Calu3 (cell line): ENCODE data around the gene CAMK1D. TPM values are rescaled to one million over a fixed set of nuclear protein-coding genes. Genes with fewer than 3 reads are reported as not detected.

ENCODE experiments used
- BruUV-seq: library from RNA; stranded (reverse); fragments of 400-500 nt; replicated peaks from 2 replicates; lab custom pipeline; 2021; lab: Mats Ljungman, UMichigan
- CTCF ChIA-PET: fragments of 300-600 bp; sonication (Branson Sonifier 250); formaldehyde crosslinking; loops from one replicate; lab custom pipeline; 2022; ENCODE audit warnings: antibody characterized with exemption; lab: Charles Lee
- DNase-seq: peaks from one replicate; pipeline ENCODE4 v3.0.0; 2022
- H3K27ac Mint-ChIP-seq: one replicate; pipeline ENCODE4 v1.8.0; 2022; ENCODE audit warnings: mixed read lengths; ENCODE audit not compliant: unreplicated experiment
- H3K27me3 Mint-ChIP-seq: one replicate; pipeline ENCODE4 v1.8.0; 2022; ENCODE audit warnings: mixed read lengths; ENCODE audit not compliant: unreplicated experiment
- H3K36me3 Mint-ChIP-seq: one replicate; pipeline ENCODE4 v1.8.0; 2022; ENCODE audit warnings: mild to moderate bottlenecking, moderate library complexity, mixed read lengths; ENCODE audit not compliant: insufficient read depth, unreplicated experiment
- H3K4me1 Mint-ChIP-seq: one replicate; pipeline ENCODE4 v1.8.0; 2022; ENCODE audit warnings: mild to moderate bottlenecking, low read depth, mixed read lengths; ENCODE audit not compliant: unreplicated experiment
- H3K4me3 Mint-ChIP-seq: one replicate; pipeline ENCODE4 v1.8.0; 2022; ENCODE audit warnings: mild to moderate bottlenecking, low read depth, moderate library complexity, mixed read lengths; ENCODE audit not compliant: unreplicated experiment
- H3K9me3 Mint-ChIP-seq: one replicate; pipeline ENCODE4 v1.8.0; 2022; ENCODE audit warnings: low read depth, mixed read lengths; ENCODE audit not compliant: unreplicated experiment
- CTCF ChIP-seq: fragments of 200-600 bp; IDR thresholded peaks from one replicate; pipeline ENCODE4 v1.8.0; 2022; ENCODE audit warnings: antibody characterized with exemption; ENCODE audit not compliant: unreplicated experiment
- intact Hi-C: fragments of 100-400 bp; cut with micrococcal nuclease; formaldehyde crosslinking; loops from one replicate; pipeline ENCODE4 v1.10.0; 2022; ENCODE audit not compliant: unreplicated experiment
- total RNA-seq: library from RNA; stranded (reverse); gene quantifications from 2 replicates; pipeline ENCODE4 v1.2.3, GENCODE V29; 2022

The CAMK1D gene
- total RNA-seq, 1 experiment from 2014 or later: 2.6 TPM

DNA sequence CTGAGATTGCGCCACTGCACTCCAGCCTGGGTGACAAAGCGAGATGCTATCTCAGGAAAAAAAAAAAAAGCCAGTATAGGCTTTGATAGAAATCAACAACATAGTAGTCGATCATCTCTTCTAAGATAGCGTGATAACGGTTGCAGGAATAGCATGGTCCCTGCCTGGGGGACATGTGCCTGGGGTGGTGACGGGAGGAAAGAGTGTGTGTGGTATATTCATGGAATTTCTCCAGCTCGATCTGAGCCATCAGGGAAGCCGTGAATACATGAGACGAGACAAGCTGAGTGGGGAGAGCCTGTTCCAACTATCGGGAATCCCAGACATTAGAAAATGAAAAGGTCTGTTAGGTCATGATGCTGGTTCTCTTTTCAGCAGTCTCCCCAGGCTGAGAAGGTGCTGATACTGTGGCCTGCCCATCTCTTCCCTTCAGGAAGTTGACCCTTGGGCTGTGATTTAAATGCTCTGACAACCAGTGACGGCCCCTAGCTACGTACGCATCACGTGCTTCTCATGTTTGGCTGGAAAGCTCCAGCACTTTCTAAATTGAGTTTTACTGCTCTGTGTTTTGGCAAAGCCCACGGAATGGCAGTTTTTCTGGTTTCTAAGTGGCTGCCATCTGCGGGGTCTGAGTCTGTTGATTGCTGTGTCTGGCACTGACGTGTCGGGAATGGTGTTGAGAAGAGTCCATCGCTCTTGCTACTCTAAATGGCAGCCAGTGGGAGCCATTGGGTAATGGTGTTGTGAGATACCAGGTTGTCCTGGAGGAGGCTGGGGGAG is 422.8 kb downstream of the CAMK1D start:
- Mint-ChIP-seq H3K9me3 (no peaks in the 10 kb centered on the region), H3K27me3 (peaks cover 88% of the 10 kb centered on the region), H3K4me1 (no peaks in the 10 kb centered on the region), H3K27ac (no peak overlapping the region), H3K4me3 (no peak overlapping the region), H3K36me3 (no peaks in the 10 kb centered on the region)
- intact Hi-C loops: no loop called here
- CTCF ChIA-PET: no interaction called here
- BruUV-seq: no TSS peak
- TF ChIP-seq CTCF: no peak
- DNase-seq: no peak

DNA sequence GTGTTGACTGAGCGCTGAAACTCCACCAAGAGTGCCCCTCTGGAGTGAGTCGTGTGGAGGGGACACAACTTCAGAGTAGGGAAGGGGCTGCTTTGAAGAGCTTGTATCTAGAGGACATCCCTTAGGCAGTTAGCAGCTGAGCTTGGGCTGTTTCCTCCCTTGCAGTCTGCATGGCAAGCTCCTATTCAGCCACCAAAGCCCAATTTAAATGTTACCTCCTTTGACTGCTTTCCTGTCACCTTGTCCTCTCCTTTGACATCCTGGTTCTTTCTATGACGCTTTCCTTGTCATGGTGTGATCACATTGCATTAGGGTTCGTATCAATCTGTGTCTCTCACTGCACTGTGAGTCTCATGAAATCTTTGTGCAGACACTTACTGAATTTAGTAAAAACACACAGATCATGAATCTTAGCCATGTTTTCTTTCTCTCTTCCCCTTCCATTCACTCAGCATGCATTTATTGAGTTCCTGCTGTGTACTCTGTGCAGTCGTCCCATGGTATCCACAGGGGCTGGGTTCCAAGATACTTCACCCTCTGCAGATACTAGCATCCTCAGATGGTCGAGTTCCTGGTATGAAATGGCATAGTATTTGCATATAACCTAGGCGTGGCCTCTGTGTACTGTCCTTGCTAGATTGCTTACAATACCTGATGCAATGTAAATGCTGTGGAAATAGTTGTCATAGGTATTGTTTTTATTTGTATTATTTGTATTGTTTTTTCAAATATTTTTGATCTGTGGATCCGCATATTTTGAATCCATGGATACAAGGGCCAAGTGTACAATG is 423.6 kb downstream of the CAMK1D start:
- DNase-seq: no peak
- TF ChIP-seq CTCF: no peak

DNA sequence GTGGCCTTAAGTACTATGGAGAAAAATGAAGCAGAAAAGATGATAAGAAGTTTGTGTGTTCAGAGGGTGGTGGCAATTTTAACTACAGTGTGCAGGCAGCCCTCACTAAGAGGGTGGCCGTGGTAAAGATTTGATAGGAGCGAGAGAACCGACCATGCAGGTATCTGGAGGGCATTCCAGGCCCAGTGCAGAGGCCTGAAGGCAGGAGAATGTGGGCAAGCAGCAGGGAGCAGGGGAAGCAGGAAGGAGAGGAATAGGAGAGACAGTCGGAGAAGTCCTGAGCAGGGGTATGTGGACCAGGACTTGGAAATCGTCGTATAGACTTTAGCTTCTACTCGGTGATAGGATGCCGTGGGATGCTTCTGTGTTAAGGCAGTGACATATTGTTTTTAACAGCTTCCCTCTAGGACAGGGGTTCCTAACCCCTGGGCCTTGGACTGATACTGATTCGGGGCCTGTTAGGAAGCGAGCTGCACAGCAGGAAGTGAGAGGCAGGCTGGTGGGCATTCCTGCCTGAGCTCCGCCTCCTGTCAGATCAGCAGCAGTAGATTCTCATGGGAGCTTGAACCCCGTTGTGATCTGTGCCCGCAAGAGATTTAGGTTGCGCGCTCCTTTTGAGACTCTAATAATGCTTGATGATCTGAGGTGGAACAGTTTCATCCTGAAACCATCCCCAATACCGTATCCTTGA is 425.0 kb downstream of the CAMK1D start:
- DNase-seq: no peak
- no peaks in the 10 kb centered on the region for H3K36me3 Mint-ChIP-seq
- no peak overlapping the region for H3K4me3 Mint-ChIP-seq
- no peaks in the 10 kb centered on the region for H3K9me3 Mint-ChIP-seq
- CTCF ChIA-PET: no interaction called here
- no peaks in the 10 kb centered on the region for H3K4me1 Mint-ChIP-seq
- TF ChIP-seq CTCF: no peak
- intact Hi-C loops: no loop called here
- no TSS peak for BruUV-seq
- H3K27me3 Mint-ChIP-seq: peaks cover 88% of the 10 kb centered on the region
- H3K27ac Mint-ChIP-seq: no peak overlapping the region

More for the DNA sequence above, 423.6 kb downstream of the CAMK1D start:
- no peaks in the 10 kb centered on the region for H3K4me1 Mint-ChIP-seq
- H3K4me3 Mint-ChIP-seq: no peak overlapping the region
- no peaks in the 10 kb centered on the region for H3K36me3 Mint-ChIP-seq
- intact Hi-C loops: no loop called here
- H3K27me3 Mint-ChIP-seq: peaks cover 88% of the 10 kb centered on the region
- no TSS peak for BruUV-seq
- H3K9me3 Mint-ChIP-seq: no peaks in the 10 kb centered on the region
- H3K27ac Mint-ChIP-seq: no peak overlapping the region
- CTCF ChIA-PET: no interaction called here

- Mint-ChIP-seq H3K27me3 (peaks cover 88% of the 10 kb centered on the region), H3K27ac (no peak overlapping the region), H3K4me3 (no peak overlapping the region), H3K4me1 (no peaks in the 10 kb centered on the region), H3K36me3 (no peaks in the 10 kb centered on the region), H3K9me3 (no peaks in the 10 kb centered on the region)
- no TSS peak for BruUV-seq
- CTCF ChIA-PET: no interaction called here
- no peak for TF ChIP-seq CTCF
- intact Hi-C loops: no loop called here
- no peak for DNase-seq
These were observed 428.7 kb downstream of the CAMK1D start for GRCh38 chr10:12777840-12778585.
